HL-60 (cell line): ENCODE measurements around the gene ELAVL1.
"Not testable (repeated sequence)": the region's sequence is repeated elsewhere in the genome, so short reads cannot be mapped to it uniquely, and the experiment has no call there.

Experiments used
- DNase-seq, 2 experiments: peaks; one replicate each; pipeline ENCODE4 v3.0.0-alpha.2; 2010 to 2020; ENCODE audit warnings: low read depth in 1 of 2, low spot score in 1 of 2
- H3K27ac ChIP-seq: fragments of 250-450 bp; sonication (Bioruptor Pico); replicated peaks from 2 replicates; pipeline ENCODE4 v1.5.1; 2020; ENCODE audit warnings: mild to moderate bottlenecking, moderate library complexity
- H3K27me3 ChIP-seq: fragments of 250-450 bp; sonication (Bioruptor Pico); 2 replicates; pipeline ENCODE4 v1.5.1; 2021; ENCODE audit warnings: mild to moderate bottlenecking, moderate library complexity; ENCODE audit not compliant: insufficient read depth, poor library complexity, severe bottlenecking
- H3K4me3 ChIP-seq: replicated peaks from 2 replicates; pipeline ENCODE4 v1.5.1; 2011; ENCODE audit warnings: mild to moderate bottlenecking, control low read depth, low read length; ENCODE audit not compliant: insufficient read depth
- CTCF ChIP-seq: IDR thresholded peaks from one replicate; pipeline ENCODE4 v1.5.1; 2011; ENCODE audit warnings: low read length, control low read depth, inconsistent platforms; ENCODE audit not compliant: insufficient read depth
- GABPA ChIP-seq: IDR thresholded peaks from 2 replicates; pipeline ENCODE4 v1.6.1; 2012; ENCODE audit warnings: low read depth
- POLR2AphosphoS5 ChIP-seq: IDR thresholded peaks from 2 replicates; pipeline ENCODE4 v1.6.1; 2012; ENCODE audit warnings: low read depth
- SPI1 ChIP-seq: IDR thresholded peaks from 2 replicates; pipeline ENCODE4 v1.6.1; 2012; ENCODE audit warnings: low read depth, mild to moderate bottlenecking, borderline replicate concordance
- TF ChIP-seq, protein P1 (sequence below): IDR thresholded peaks from 2 replicates; pipeline ENCODE4 v1.6.1; 2012; ENCODE audit warnings: low read depth; ENCODE audit not compliant: insufficient replicate concordance

ELAVL1 gene

DNA sequence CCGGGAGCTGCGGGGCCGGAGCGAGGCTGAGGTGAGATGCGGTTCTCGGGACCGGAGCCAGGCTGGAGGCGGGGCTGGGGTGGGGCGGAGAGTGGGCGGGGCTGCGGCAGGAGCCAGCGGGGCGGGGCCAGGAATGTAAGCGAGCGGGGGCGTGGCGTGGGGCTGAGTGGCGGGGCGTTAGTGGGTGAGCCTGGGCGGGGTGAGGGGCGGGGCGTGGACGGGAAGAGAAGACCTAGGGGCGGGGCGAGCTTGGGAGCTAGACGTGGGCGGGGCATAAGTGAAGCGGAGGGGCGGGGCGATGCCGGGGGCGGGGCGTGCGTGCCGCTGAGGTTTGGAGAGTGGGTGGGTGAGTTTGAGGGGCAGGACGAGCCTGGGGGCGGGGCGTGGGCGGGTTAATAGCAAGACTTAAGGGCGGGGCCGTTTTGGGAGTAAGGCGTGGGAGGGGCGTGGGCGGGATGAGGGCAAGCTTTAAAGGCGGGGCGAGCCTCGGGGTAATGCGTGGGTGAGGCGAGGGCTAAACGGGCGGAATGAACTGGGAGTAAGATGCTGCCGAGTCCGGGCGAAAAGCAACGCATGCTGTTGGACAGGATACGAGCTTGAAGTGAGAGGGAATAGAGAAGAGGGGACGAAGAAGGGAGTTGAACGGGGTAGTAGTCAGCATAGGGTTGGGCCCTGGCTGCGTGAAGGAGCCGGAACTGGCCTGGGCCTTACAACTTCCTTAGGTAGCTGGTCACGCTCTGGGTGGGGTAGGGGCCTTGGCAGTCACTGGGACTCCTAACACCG lies 84.7 kb downstream of the ELAVL1 start:
- peak; percentile 90 to 97 for DNase-seq
- H3K27ac ChIP-seq: peak overlapping the region; percentile 57
- no peak for TF ChIP-seq SPI1
- TF ChIP-seq, protein P1, sequence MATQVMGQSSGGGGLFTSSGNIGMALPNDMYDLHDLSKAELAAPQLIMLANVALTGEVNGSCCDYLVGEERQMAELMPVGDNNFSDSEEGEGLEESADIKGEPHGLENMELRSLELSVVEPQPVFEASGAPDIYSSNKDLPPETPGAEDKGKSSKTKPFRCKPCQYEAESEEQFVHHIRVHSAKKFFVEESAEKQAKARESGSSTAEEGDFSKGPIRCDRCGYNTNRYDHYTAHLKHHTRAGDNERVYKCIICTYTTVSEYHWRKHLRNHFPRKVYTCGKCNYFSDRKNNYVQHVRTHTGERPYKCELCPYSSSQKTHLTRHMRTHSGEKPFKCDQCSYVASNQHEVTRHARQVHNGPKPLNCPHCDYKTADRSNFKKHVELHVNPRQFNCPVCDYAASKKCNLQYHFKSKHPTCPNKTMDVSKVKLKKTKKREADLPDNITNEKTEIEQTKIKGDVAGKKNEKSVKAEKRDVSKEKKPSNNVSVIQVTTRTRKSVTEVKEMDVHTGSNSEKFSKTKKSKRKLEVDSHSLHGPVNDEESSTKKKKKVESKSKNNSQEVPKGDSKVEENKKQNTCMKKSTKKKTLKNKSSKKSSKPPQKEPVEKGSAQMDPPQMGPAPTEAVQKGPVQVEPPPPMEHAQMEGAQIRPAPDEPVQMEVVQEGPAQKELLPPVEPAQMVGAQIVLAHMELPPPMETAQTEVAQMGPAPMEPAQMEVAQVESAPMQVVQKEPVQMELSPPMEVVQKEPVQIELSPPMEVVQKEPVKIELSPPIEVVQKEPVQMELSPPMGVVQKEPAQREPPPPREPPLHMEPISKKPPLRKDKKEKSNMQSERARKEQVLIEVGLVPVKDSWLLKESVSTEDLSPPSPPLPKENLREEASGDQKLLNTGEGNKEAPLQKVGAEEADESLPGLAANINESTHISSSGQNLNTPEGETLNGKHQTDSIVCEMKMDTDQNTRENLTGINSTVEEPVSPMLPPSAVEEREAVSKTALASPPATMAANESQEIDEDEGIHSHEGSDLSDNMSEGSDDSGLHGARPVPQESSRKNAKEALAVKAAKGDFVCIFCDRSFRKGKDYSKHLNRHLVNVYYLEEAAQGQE: no peak
- no peak for TF ChIP-seq GABPA
- TF ChIP-seq CTCF: no peak
- TF ChIP-seq POLR2AphosphoS5: no peak
- H3K27me3 ChIP-seq: peaks cover 3% of the 10 kb centered on the region
- H3K4me3 ChIP-seq: peak overlapping the region; percentile 85

DNA sequence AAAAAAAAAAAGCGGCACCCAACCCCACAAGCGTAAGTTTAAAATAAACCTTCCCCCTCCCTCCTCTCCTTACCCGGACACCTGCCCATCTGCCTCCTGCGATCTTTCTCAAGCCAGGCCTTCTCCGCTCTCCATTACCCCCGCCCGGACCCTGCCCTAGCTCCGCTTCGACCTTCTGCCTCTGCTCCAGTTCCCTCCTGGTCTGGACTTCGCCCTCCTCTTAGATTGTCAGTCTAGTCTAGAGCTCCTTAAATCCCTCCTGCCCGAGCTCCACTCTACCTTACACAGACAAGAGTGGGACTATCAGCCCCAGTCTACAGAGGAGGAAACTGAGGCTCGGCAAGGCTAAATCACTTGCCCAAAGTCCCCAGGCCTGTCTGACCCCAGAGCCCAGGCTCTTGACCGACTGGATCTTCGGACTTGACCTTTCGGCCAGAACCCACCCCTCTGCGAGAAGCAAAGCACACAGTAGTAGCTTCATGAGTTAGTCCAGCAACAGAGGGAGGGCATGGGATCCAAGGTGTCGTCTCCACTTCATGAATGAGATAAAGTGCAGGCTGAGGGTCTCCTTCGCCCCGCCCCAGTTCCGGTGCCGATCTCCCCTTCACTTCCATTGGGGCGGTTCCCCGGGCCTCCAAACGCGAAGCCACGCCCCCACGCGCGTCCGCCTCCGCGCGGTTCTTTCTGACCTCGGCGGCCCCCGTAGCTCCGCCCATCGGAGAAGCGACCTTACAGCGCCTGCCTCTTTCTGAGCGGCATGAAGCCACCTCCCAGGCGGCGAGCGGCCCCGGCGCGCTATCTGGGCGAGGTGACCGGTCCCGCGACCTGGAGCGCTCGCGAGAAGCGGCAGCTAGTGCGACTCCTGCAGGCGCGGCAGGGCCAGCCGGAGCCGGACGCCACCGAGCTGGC lies 85.6 kb downstream of the ELAVL1 start, which contains the start of gene SNAPC2:
Gene SNAPC2 (plus strand): TSS at position 729 of the 909 bp plus-strand sequence. CDS start 29 bp downstream, at position 758.
- Histone ChIP-seq H3K27ac (peak within 1 kb of the TSS; percentile 57), H3K27me3 (peaks cover 3% of the 10 kb centered on the region), H3K4me3 (peak within 1 kb of the TSS; percentile 85)
- TF ChIP-seq CTCF: no peak
- TF ChIP-seq GABPA: no peak
- TF ChIP-seq, protein P1: no peak
- no peak for TF ChIP-seq SPI1
- 0 out of 2 replicates have a peak, but pooled peaks have one; percentile 47 for TF ChIP-seq POLR2AphosphoS5
- peak; percentile 86 to 96 for DNase-seq

GRCh38 chr19:7918615-7919421 lies 86.6 kb downstream of the ELAVL1 start:
- no peak for TF ChIP-seq GABPA
- TF ChIP-seq, protein P1: no peak
- TF ChIP-seq POLR2AphosphoS5: no peak
- no peak for TF ChIP-seq CTCF
- no peak for TF ChIP-seq SPI1
- Histone ChIP-seq H3K27ac (no peak overlapping the region), H3K4me3 (no peak overlapping the region), H3K27me3 (peaks cover 3% of the 10 kb centered on the region)
- DNase-seq: no peak

DNA sequence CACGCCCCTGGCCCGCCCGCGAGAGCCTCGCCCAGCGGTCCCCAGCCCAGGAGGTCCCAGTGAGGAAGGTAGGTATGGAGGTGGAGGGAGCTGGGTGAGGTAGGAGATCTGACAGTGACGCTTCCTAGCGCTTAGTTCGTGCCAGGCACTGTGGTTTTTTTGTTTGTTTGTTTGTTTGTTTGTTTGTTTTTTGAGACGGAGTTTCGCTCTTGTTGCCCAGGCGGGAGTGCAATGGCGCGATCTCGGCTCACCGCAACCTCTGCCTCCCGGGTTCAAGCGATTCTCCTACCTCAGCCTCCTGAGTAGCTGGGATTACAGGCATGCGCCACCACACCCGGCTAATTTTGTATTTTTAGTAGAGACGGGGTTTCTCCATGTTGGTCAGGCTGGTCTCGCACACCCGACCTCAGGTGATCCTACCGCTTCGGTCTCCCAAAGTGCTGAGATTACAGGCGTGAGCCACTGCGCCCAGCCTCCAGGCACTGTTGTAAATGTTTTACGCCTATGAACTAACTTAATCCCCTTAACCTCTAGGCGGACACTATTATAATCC lies 87.3 kb downstream of the ELAVL1 start:
- H3K27me3 ChIP-seq, H3K27ac ChIP-seq, DNase-seq: not testable (repeated sequence)
- peak overlapping the region; percentile 44; the same call in 1 of the 2 replicates for H3K4me3 ChIP-seq
